ENCODE data around the gene MICU1.
A peak's percentile ranks its signal among the peaks of the same experiment; 100 is the strongest.

MICU1 gene

GRCh38 chr10:72625608-72626443 lies at the start of gene MICU1:
MICU1 (minus strand) TSS chr10:72626079; CDS start chr10:72566793, 59,286 bp downstream.
- TF ChIP-seq TCF12 (IDR thresholded peaks at IDR 0.05; ENCODE audit: low read depth) (no peak), YY1 (IDR thresholded peaks at IDR 0.05; ENCODE audit: low read depth) (peak; percentile 80), USF1 (IDR thresholded peaks at IDR 0.05) (peak; percentile 98), TAF1 (IDR thresholded peaks at IDR 0.05; ENCODE audit: low read depth) (peak; percentile 85), EGR1 (IDR thresholded peaks at IDR 0.05) (peak; percentile 98), CREB1 (IDR thresholded peaks at IDR 0.05; ENCODE audit: low read depth) (no peak), REST (IDR thresholded peaks at IDR 0.05; ENCODE audit: low read depth) (peak; percentile 48; the same call in 1 of the 2 replicates), RAD21 (IDR thresholded peaks at IDR 0.05; ENCODE audit: low read depth) (no peak), TEAD4 (IDR thresholded peaks at IDR 0.05) (0 out of 2 replicates have a peak, but pooled peaks have one; percentile 13), FOXM1 (IDR thresholded peaks at IDR 0.05; ENCODE audit: borderline replicate concordance, low read depth) (no peak), EP300 (IDR thresholded peaks at IDR 0.05; ENCODE audit: borderline replicate concordance) (no peak), CEBPB (IDR thresholded peaks at IDR 0.05) (no peak), ZBTB7A (IDR thresholded peaks at IDR 0.05; ENCODE audit: low read depth) (no peak), NFIC (IDR thresholded peaks at IDR 0.05) (no peak)
- TF ChIP-seq, protein P1, sequence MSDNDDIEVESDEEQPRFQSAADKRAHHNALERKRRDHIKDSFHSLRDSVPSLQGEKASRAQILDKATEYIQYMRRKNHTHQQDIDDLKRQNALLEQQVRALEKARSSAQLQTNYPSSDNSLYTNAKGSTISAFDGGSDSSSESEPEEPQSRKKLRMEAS (IDR thresholded peaks at IDR 0.05), result peak; percentile 82

DNA sequence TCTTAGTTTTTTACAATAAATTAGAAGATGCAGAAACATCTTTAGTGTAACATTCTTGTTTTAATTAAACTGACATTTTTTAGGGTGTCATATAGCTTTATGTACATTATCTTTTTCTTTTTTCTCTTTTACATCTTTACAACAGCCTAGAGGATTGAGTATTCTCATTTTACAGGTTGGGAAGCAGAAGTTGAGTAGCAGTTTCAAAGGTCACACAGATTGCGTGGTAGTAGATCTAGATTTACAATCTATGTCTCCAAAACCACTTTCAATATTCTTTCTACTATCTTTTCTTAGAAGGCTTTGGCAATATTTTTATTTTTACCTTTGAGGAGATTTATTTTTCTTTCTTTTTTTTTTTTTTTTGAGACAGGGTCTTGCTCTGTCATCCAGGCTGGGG lies 47.4 kb upstream of the MICU1 start:
- TF ChIP-seq TCF12 (IDR thresholded peaks at IDR 0.05; ENCODE audit: low read depth), result no peak
- no peak for TF ChIP-seq YY1 (IDR thresholded peaks at IDR 0.05; ENCODE audit: low read depth)
- TF ChIP-seq CREB1 (IDR thresholded peaks at IDR 0.05; ENCODE audit: low read depth), result no peak
- TF ChIP-seq FOXM1 (IDR thresholded peaks at IDR 0.05; ENCODE audit: borderline replicate concordance, low read depth), result no peak
- no peak for TF ChIP-seq TAF1 (IDR thresholded peaks at IDR 0.05; ENCODE audit: low read depth)
- no peak for TF ChIP-seq ZBTB7A (IDR thresholded peaks at IDR 0.05; ENCODE audit: low read depth)
- TF ChIP-seq EP300 (IDR thresholded peaks at IDR 0.05; ENCODE audit: borderline replicate concordance), result no peak
- no peak for TF ChIP-seq TEAD4 (IDR thresholded peaks at IDR 0.05)
- TF ChIP-seq, protein P1 (IDR thresholded peaks at IDR 0.05), result no peak
- TF ChIP-seq USF1 (IDR thresholded peaks at IDR 0.05), result no peak
- no peak for TF ChIP-seq EGR1 (IDR thresholded peaks at IDR 0.05)
- TF ChIP-seq NFIC (IDR thresholded peaks at IDR 0.05), result no peak
- no peak for TF ChIP-seq REST (IDR thresholded peaks at IDR 0.05; ENCODE audit: low read depth)
- TF ChIP-seq CEBPB (IDR thresholded peaks at IDR 0.05), result no peak

DNA sequence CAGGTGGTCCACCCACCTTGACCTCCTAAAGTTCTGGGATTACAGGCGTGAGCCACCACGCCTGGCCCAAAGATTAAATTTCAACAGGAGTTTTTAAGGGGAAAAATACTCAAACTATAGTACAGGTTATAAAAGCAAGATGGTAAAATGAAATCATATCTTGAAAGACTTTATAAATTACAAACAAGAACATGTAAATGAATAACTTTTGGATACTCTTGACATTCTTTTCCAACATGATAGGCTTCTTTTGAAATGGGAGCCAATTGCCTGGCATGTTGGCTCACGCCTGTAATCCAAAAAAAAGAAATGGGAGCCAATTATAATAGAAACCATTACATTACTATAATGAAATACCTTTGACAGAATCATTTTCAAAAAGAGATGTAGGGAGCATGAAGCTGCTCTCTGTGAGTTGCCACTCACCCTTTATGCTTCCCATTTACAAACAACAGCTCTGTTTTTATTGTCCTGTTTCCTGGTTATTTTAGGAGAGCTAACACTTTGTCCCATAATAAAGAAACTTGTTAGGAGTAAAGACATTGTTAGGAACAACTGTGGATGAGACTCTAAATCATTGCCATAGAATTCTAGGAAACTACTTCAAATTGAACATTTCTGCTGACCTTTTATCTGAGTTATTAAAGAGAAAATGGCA lies 41.5 kb upstream of the MICU1 start:
- TF ChIP-seq FOXM1 (IDR thresholded peaks at IDR 0.05; ENCODE audit: borderline replicate concordance, low read depth), result no peak
- no peak for TF ChIP-seq REST (IDR thresholded peaks at IDR 0.05; ENCODE audit: low read depth)
- no peak for TF ChIP-seq RAD21 (IDR thresholded peaks at IDR 0.05; ENCODE audit: low read depth)
- TF ChIP-seq TAF1 (IDR thresholded peaks at IDR 0.05; ENCODE audit: low read depth), result no peak
- TF ChIP-seq EP300 (IDR thresholded peaks at IDR 0.05; ENCODE audit: borderline replicate concordance), result no peak
- no peak for TF ChIP-seq NFIC (IDR thresholded peaks at IDR 0.05)
- no peak for TF ChIP-seq YY1 (IDR thresholded peaks at IDR 0.05; ENCODE audit: low read depth)
- TF ChIP-seq TEAD4 (IDR thresholded peaks at IDR 0.05), result no peak
- TF ChIP-seq ZBTB7A (IDR thresholded peaks at IDR 0.05; ENCODE audit: low read depth), result no peak
- TF ChIP-seq EGR1 (IDR thresholded peaks at IDR 0.05), result no peak
- TF ChIP-seq, protein P1 (IDR thresholded peaks at IDR 0.05), result no peak
- TF ChIP-seq CREB1 (IDR thresholded peaks at IDR 0.05; ENCODE audit: low read depth), result no peak
- TF ChIP-seq CEBPB (IDR thresholded peaks at IDR 0.05), result no peak
- no peak for TF ChIP-seq TCF12 (IDR thresholded peaks at IDR 0.05; ENCODE audit: low read depth)
- no peak for TF ChIP-seq USF1 (IDR thresholded peaks at IDR 0.05)

All from Ishikawa (cell line).